GM18951 (cell line): ENCODE data around the gene TOX3.

Experiments
- POLR2A ChIP-seq: IDR thresholded peaks from 4 replicates; pipeline ENCODE4 v1.6.1; 2011; ENCODE audit warnings: mild to moderate bottlenecking; ENCODE audit not compliant: insufficient read length, insufficient read depth; ENCODE audit errors: extremely low read depth
- in situ Hi-C: fragments of 300-500 bp; cut with MboI; formaldehyde crosslinking; loops from one replicate; pipeline ENCODE4 v1.12.0; 2022; ENCODE audit warnings: low sequenced_read_pairs, mixed read lengths, inconsistent platforms; ENCODE audit not compliant: unreplicated experiment

TOX3 gene

GRCh38 chr16:52547004-52547833, at the start of gene TOX3:
TOX3 (minus strand) TSS chr16:52547143; CDS start chr16:52546723, 420 bp downstream.
- no peak for TF ChIP-seq POLR2A
- in situ Hi-C loops, result no loop called here

GRCh38 chr16:52592778-52593177, 45.8 kb upstream of the TOX3 start:
- no peak for TF ChIP-seq POLR2A
- in situ Hi-C loops, result no loop called here

- in situ Hi-C loops, result no loop called here
These were observed 45.1 kb upstream of the TOX3 start for GRCh38 chr16:52591934-52592592.

GRCh38 chr16:52591471-52591870, 44.5 kb upstream of the TOX3 start:
- in situ Hi-C loops, result no loop called here
- TF ChIP-seq POLR2A, result no peak

More at GRCh38 chr16:52591934-52592592, 45.1 kb upstream of the TOX3 start:
- no peak for TF ChIP-seq POLR2A

GRCh38 chr16:52586159-52586558, 39.2 kb upstream of the TOX3 start:
- in situ Hi-C loops, result no loop called here

GRCh38 chr16:52584354-52585320, 37.7 kb upstream of the TOX3 start:
- in situ Hi-C loops, result no loop called here
- no peak for TF ChIP-seq POLR2A

More at GRCh38 chr16:52586159-52586558, 39.2 kb upstream of the TOX3 start:
- no peak for TF ChIP-seq POLR2A

GRCh38 chr16:52581530-52581929, 34.6 kb upstream of the TOX3 start:
- in situ Hi-C loops, result no loop called here
- TF ChIP-seq POLR2A, result no peak

GRCh38 chr16:52580488-52580887, 33.5 kb upstream of the TOX3 start:
- in situ Hi-C loops, result no loop called here
- TF ChIP-seq POLR2A, result no peak

GRCh38 chr16:52578829-52579498, 32.0 kb upstream of the TOX3 start:
- no peak for TF ChIP-seq POLR2A
- in situ Hi-C loops, result no loop called here

- TF ChIP-seq POLR2A, result no peak
- in situ Hi-C loops, result no loop called here
These were observed 31.3 kb upstream of the TOX3 start for GRCh38 chr16:52578007-52578828.

GRCh38 chr16:52577130-52577706, 30.3 kb upstream of the TOX3 start:
- no peak for TF ChIP-seq POLR2A
- in situ Hi-C loops, result no loop called here

- no peak for TF ChIP-seq POLR2A
- in situ Hi-C loops, result no loop called here
These were observed 26.7 kb upstream of the TOX3 start for GRCh38 chr16:52573365-52574299.
